ENCODE results near the gene TRPC3.

The TRPC3 gene

DNA sequence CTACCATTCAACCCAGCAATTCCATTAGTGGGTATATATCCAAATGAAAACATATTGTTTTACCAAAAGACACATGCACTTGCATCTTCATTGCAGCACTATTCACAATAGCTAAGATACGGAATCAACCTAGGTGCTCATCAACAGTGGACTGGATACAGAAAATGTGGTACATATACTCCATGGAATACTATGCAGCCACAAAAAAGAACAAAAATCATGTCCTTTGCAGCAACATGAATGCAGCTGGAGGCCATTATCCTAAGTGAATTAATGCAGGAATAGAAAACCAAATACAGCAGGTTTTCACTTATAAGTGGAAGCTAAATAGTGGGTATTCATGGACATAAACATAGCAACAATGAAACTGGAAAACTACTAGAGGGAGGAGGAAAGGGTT, 43.5 kb downstream of the TRPC3 start:
- Histone ChIP-seq H3K36me3 (ENCODE audit: insufficient read depth, low read length) (no peaks in the 10 kb centered on the region), H3K4me1 (ENCODE audit: control insufficient read depth, insufficient read depth, low read length) (no peaks in the 10 kb centered on the region), H3K4me3 (ENCODE audit: low read length) (no peak overlapping the region), H3K9ac (ENCODE audit: low read depth, low read length) (no peak overlapping the region), H3K4me2 (ENCODE audit: low read length) (no peak overlapping the region), H3K9me3 (replicated peaks; ENCODE audit: low read length) (no peaks in the 10 kb centered on the region), H3K27me3 (ENCODE audit: control insufficient read depth, insufficient read depth, low read length) (no peaks in the 10 kb centered on the region)

GRCh38 chr4:121900132-121900983, 51.5 kb downstream of the TRPC3 start:
- no peak overlapping the region for H3K4me3 ChIP-seq (ENCODE audit: low read length)
- no peaks in the 10 kb centered on the region for H3K4me1 ChIP-seq (ENCODE audit: control insufficient read depth, insufficient read depth, low read length)
- no peak overlapping the region for H3K4me2 ChIP-seq (ENCODE audit: low read length)
- no peak overlapping the region for H3K9ac ChIP-seq (ENCODE audit: low read depth, low read length)
- H3K27me3 ChIP-seq (ENCODE audit: control insufficient read depth, insufficient read depth, low read length), result no peaks in the 10 kb centered on the region
- H3K36me3 ChIP-seq (ENCODE audit: insufficient read depth, low read length), result no peaks in the 10 kb centered on the region
- H3K9me3 ChIP-seq (replicated peaks; ENCODE audit: low read length), result no peaks in the 10 kb centered on the region

DNA sequence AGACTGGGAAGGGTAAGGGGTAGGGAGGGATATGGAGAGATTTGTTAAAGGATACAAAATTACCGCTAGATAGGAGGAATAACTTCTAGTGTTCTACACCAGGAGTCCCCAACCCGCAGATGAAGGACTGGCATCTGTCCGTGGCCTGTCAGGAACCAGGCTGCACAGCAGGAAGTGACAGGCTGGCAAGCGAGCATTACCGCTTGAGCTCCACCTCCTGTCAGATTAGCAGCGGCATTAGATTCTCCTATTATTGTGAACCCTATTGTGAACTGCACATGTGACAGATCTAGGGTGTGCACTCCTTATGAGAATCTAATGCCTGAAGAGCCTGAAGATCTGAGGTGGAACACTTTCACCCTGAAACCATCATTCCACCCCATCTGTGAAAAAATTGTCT, 53.7 kb downstream of the TRPC3 start:
- Histone ChIP-seq H3K4me1 (ENCODE audit: control insufficient read depth, insufficient read depth, low read length) (no peaks in the 10 kb centered on the region), H3K36me3 (ENCODE audit: insufficient read depth, low read length) (no peaks in the 10 kb centered on the region), H3K4me2 (ENCODE audit: low read length) (no peak overlapping the region), H3K4me3 (ENCODE audit: low read length) (no peak overlapping the region), H3K9ac (ENCODE audit: low read depth, low read length) (no peak overlapping the region), H3K9me3 (replicated peaks; ENCODE audit: low read length) (no peaks in the 10 kb centered on the region), H3K27me3 (ENCODE audit: control insufficient read depth, insufficient read depth, low read length) (no peaks in the 10 kb centered on the region)

DNA sequence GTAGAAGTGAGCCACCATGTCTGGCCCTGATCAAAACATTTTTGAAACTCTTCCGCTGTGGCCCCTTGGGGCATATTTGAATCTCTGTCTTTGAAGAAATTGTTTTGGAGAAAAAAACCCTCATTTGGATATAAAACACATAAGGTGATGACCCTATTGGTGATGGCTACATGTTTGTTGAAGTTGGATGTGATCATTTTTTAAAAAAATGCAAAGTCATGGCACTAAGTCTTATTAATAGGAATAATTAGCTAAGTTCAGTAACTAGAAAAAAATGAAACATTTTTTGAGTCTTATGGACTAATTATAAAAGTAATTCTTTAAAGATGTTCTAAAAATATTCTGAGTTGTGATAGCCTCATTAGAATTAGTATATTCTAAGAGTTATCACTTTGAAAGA, 63.7 kb downstream of the TRPC3 start:
- Histone ChIP-seq H3K9ac (ENCODE audit: low read depth, low read length) (no peak overlapping the region), H3K36me3 (ENCODE audit: insufficient read depth, low read length) (no peaks in the 10 kb centered on the region), H3K27me3 (ENCODE audit: control insufficient read depth, insufficient read depth, low read length) (no peaks in the 10 kb centered on the region), H3K4me1 (ENCODE audit: control insufficient read depth, insufficient read depth, low read length) (no peaks in the 10 kb centered on the region), H3K4me3 (ENCODE audit: low read length) (no peak overlapping the region), H3K9me3 (replicated peaks; ENCODE audit: low read length) (no peaks in the 10 kb centered on the region), H3K4me2 (ENCODE audit: low read length) (no peak overlapping the region)

DNA sequence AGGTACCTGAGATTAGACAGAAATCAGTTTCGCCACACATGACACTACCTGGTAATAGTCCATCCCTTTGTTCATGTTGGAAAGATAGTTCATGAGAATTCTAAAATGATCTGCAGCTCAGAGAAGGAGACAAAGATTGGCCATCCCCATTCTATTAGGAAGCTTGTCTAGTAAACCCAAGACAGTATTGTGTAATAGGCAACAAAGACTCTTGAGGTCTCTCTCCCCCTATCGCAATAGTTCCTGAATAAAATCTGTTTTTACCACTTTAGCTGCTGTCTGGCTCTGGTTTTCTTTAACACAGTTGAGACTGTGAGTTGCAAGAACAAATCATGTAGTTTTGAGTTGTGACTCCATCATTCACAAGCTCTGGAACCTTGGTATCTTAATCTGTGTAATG, 66.7 kb downstream of the TRPC3 start:
- H3K27me3 ChIP-seq (ENCODE audit: control insufficient read depth, insufficient read depth, low read length), result no peaks in the 10 kb centered on the region
- H3K4me3 ChIP-seq (ENCODE audit: low read length), result no peak overlapping the region
- H3K9ac ChIP-seq (ENCODE audit: low read depth, low read length), result no peak overlapping the region
- H3K4me2 ChIP-seq (ENCODE audit: low read length), result no peak overlapping the region
- no peaks in the 10 kb centered on the region for H3K4me1 ChIP-seq (ENCODE audit: control insufficient read depth, insufficient read depth, low read length)
- no peaks in the 10 kb centered on the region for H3K36me3 ChIP-seq (ENCODE audit: insufficient read depth, low read length)
- no peaks in the 10 kb centered on the region for H3K9me3 ChIP-seq (replicated peaks; ENCODE audit: low read length)

- H3K9me3 ChIP-seq (replicated peaks; ENCODE audit: low read length), result no peaks in the 10 kb centered on the region
- no peaks in the 10 kb centered on the region for H3K27me3 ChIP-seq (ENCODE audit: control insufficient read depth, insufficient read depth, low read length)
- H3K9ac ChIP-seq (ENCODE audit: low read depth, low read length), result no peak overlapping the region
- H3K4me1 ChIP-seq (ENCODE audit: control insufficient read depth, insufficient read depth, low read length), result no peaks in the 10 kb centered on the region
- no peaks in the 10 kb centered on the region for H3K36me3 ChIP-seq (ENCODE audit: insufficient read depth, low read length)
- H3K4me2 ChIP-seq (ENCODE audit: low read length), result no peak overlapping the region
- no peak overlapping the region for H3K4me3 ChIP-seq (ENCODE audit: low read length)
Measured at GRCh38 chr4:121881158-121881557, 70.7 kb downstream of the TRPC3 start.

- H3K4me3 ChIP-seq (ENCODE audit: low read length), result no peak overlapping the region
- no peaks in the 10 kb centered on the region for H3K27me3 ChIP-seq (ENCODE audit: control insufficient read depth, insufficient read depth, low read length)
- no peak overlapping the region for H3K4me2 ChIP-seq (ENCODE audit: low read length)
- H3K9ac ChIP-seq (ENCODE audit: low read depth, low read length), result no peak overlapping the region
- H3K4me1 ChIP-seq (ENCODE audit: control insufficient read depth, insufficient read depth, low read length), result no peaks in the 10 kb centered on the region
- H3K36me3 ChIP-seq (ENCODE audit: insufficient read depth, low read length), result no peaks in the 10 kb centered on the region
- no peaks in the 10 kb centered on the region for H3K9me3 ChIP-seq (replicated peaks; ENCODE audit: low read length)
Measured at GRCh38 chr4:121879135-121879534, 72.7 kb downstream of the TRPC3 start.

- H3K36me3 ChIP-seq (ENCODE audit: insufficient read depth, low read length), result no peaks in the 10 kb centered on the region
- H3K27me3 ChIP-seq (ENCODE audit: control insufficient read depth, insufficient read depth, low read length), result no peaks in the 10 kb centered on the region
- no peak overlapping the region for H3K9ac ChIP-seq (ENCODE audit: low read depth, low read length)
Measured at GRCh38 chr4:121877041-121877773, 74.7 kb downstream of the TRPC3 start.

GRCh38 chr4:121876070-121876469, 75.8 kb downstream of the TRPC3 start:
- no peaks in the 10 kb centered on the region for H3K36me3 ChIP-seq (ENCODE audit: insufficient read depth, low read length)
- no peaks in the 10 kb centered on the region for H3K9me3 ChIP-seq (replicated peaks; ENCODE audit: low read length)

More at GRCh38 chr4:121877041-121877773, 74.7 kb downstream of the TRPC3 start:
- no peak overlapping the region for H3K4me3 ChIP-seq (ENCODE audit: low read length)
- H3K9me3 ChIP-seq (replicated peaks; ENCODE audit: low read length), result no peaks in the 10 kb centered on the region
- no peak overlapping the region for H3K4me2 ChIP-seq (ENCODE audit: low read length)
- no peaks in the 10 kb centered on the region for H3K4me1 ChIP-seq (ENCODE audit: control insufficient read depth, insufficient read depth, low read length)

DNA sequence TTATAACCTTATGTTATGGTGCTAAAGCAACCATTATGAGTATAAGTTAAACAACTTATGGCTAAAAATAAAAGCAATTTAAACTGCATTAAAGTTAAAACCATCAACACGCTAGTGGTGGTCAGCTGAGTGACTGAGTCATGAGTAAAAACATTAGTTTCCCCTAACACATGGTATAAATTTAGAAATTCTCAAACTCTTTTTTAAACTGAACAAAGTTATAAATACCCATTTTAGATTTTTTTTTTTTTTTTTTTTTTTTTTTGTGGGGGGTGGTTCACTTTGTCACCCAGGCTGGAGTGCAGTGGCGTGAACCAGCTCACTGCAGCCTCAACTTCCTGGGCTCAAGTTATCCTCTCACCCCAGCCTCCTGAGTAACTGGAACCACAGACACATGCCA, 76.2 kb downstream of the TRPC3 start:
- Histone ChIP-seq H3K27me3 (ENCODE audit: control insufficient read depth, insufficient read depth, low read length) (no peaks in the 10 kb centered on the region), H3K9me3 (replicated peaks; ENCODE audit: low read length) (no peaks in the 10 kb centered on the region), H3K4me3 (ENCODE audit: low read length) (no peak overlapping the region), H3K36me3 (ENCODE audit: insufficient read depth, low read length) (no peaks in the 10 kb centered on the region), H3K4me2 (ENCODE audit: low read length) (no peak overlapping the region), H3K9ac (ENCODE audit: low read depth, low read length) (no peak overlapping the region), H3K4me1 (ENCODE audit: control insufficient read depth, insufficient read depth, low read length) (no peaks in the 10 kb centered on the region)

More at GRCh38 chr4:121876070-121876469, 75.8 kb downstream of the TRPC3 start:
- H3K4me3 ChIP-seq (ENCODE audit: low read length), result no peak overlapping the region
- H3K4me2 ChIP-seq (ENCODE audit: low read length), result no peak overlapping the region
- H3K9ac ChIP-seq (ENCODE audit: low read depth, low read length), result no peak overlapping the region
- no peaks in the 10 kb centered on the region for H3K4me1 ChIP-seq (ENCODE audit: control insufficient read depth, insufficient read depth, low read length)
- no peaks in the 10 kb centered on the region for H3K27me3 ChIP-seq (ENCODE audit: control insufficient read depth, insufficient read depth, low read length)

- no peak overlapping the region for H3K4me2 ChIP-seq (ENCODE audit: low read length)
- no peaks in the 10 kb centered on the region for H3K36me3 ChIP-seq (ENCODE audit: insufficient read depth, low read length)
- H3K9ac ChIP-seq (ENCODE audit: low read depth, low read length), result no peak overlapping the region
- no peaks in the 10 kb centered on the region for H3K27me3 ChIP-seq (ENCODE audit: control insufficient read depth, insufficient read depth, low read length)
- H3K9me3 ChIP-seq (replicated peaks; ENCODE audit: low read length), result no peaks in the 10 kb centered on the region
- H3K4me1 ChIP-seq (ENCODE audit: control insufficient read depth, insufficient read depth, low read length), result peaks cover 9% of the 10 kb centered on the region
- no peak overlapping the region for H3K4me3 ChIP-seq (ENCODE audit: low read length)
Measured at GRCh38 chr4:121873604-121874003, 78.3 kb downstream of the TRPC3 start.

Measured in skeletal muscle satellite cell (primary cell).